Type B pancreatic cell (in vitro differentiated cells): ENCODE measurements around the gene RPL13. TPM values are rescaled to one million over a fixed set of nuclear protein-coding genes. Genes with fewer than 3 reads are reported as not detected.

Experiments
- DNase-seq: peaks from one replicate; pipeline ENCODE4 v3.0.0; 2021; ENCODE audit warnings: mixed read lengths; ENCODE audit not compliant: unreplicated experiment; ENCODE audit errors: extremely low spot score
- H3K27ac Mint-ChIP-seq: 2 replicates; pipeline ENCODE4 v1.8.0; 2021; ENCODE audit warnings: mild to moderate bottlenecking, mixed read lengths
- H3K27me3 Mint-ChIP-seq: 2 replicates; pipeline ENCODE4 v1.8.0; 2021; ENCODE audit warnings: mixed read lengths
- H3K36me3 Mint-ChIP-seq: 2 replicates; pipeline ENCODE4 v1.8.0; 2021; ENCODE audit warnings: mixed read lengths
- H3K4me1 Mint-ChIP-seq: one replicate; pipeline ENCODE4 v1.8.0; 2021; ENCODE audit warnings: mixed read lengths; ENCODE audit not compliant: unreplicated experiment
- H3K4me3 Mint-ChIP-seq: 2 replicates; pipeline ENCODE4 v1.8.0; 2021; ENCODE audit warnings: mild to moderate bottlenecking, mixed read lengths
- H3K9me3 Mint-ChIP-seq: 2 replicates; pipeline ENCODE4 v1.8.0; 2021; ENCODE audit warnings: mixed read lengths
- CTCF ChIP-seq: fragments of 200-600 bp; sonication (generic); conservative IDR thresholded peaks from 2 replicates; pipeline ENCODE4 v1.5.0; 2021; ENCODE audit warnings: antibody characterized with exemption, mild to moderate bottlenecking
- total RNA-seq: library from RNA; stranded (reverse); gene quantifications from 2 replicates; pipeline ENCODE4 v1.2.1, GENCODE V29; 2021; ENCODE audit warnings: low replicate concordance

RPL13 gene
- total RNA-seq, 1 donor from 2014 or later = 2,557 TPM

GRCh38 chr16:89604764-89605163 lies 44.3 kb downstream of the RPL13 start:
- Mint-ChIP-seq H3K9me3 (no peaks in the 10 kb centered on the region), H3K36me3 (no peaks in the 10 kb centered on the region), H3K27me3 (peaks cover 4% of the 10 kb centered on the region), H3K27ac (no peak overlapping the region), H3K4me1 (peaks cover 5% of the 10 kb centered on the region), H3K4me3 (no peak overlapping the region)
- no peak for DNase-seq
- TF ChIP-seq CTCF = no peak

- H3K27ac Mint-ChIP-seq = no peak overlapping the region
- H3K27me3 Mint-ChIP-seq = peaks cover 4% of the 10 kb centered on the region
- TF ChIP-seq CTCF = no peak
- H3K9me3 Mint-ChIP-seq = no peaks in the 10 kb centered on the region
- H3K4me3 Mint-ChIP-seq = no peak overlapping the region
- H3K4me1 Mint-ChIP-seq = peaks cover 5% of the 10 kb centered on the region
- no peak for DNase-seq
- H3K36me3 Mint-ChIP-seq = no peaks in the 10 kb centered on the region
These were observed 44.9 kb downstream of the RPL13 start for GRCh38 chr16:89605186-89605970.

GRCh38 chr16:89606006-89606405 lies 45.5 kb downstream of the RPL13 start:
- no peak for TF ChIP-seq CTCF
- Mint-ChIP-seq H3K4me3 (no peak overlapping the region), H3K36me3 (no peaks in the 10 kb centered on the region), H3K27me3 (peaks cover 4% of the 10 kb centered on the region), H3K4me1 (peaks cover 5% of the 10 kb centered on the region), H3K9me3 (no peaks in the 10 kb centered on the region), H3K27ac (no peak overlapping the region)
- no peak for DNase-seq

- no peak for TF ChIP-seq CTCF
These were observed 47.0 kb downstream of the RPL13 start for GRCh38 chr16:89607453-89607852.

GRCh38 chr16:89607937-89608740 lies 47.7 kb downstream of the RPL13 start:
- H3K27me3 Mint-ChIP-seq = peaks cover under 1% of the 10 kb centered on the region
- H3K4me3 Mint-ChIP-seq = no peak overlapping the region
- H3K27ac Mint-ChIP-seq = no peak overlapping the region

More at GRCh38 chr16:89607453-89607852, 47.0 kb downstream of the RPL13 start:
- H3K27me3 Mint-ChIP-seq = peaks cover 4% of the 10 kb centered on the region
- no peak for DNase-seq
- H3K4me3 Mint-ChIP-seq = no peak overlapping the region
- peaks cover 7% of the 10 kb centered on the region for H3K4me1 Mint-ChIP-seq
- H3K36me3 Mint-ChIP-seq = no peaks in the 10 kb centered on the region
- H3K9me3 Mint-ChIP-seq = no peaks in the 10 kb centered on the region
- no peak overlapping the region for H3K27ac Mint-ChIP-seq

More at GRCh38 chr16:89607937-89608740, 47.7 kb downstream of the RPL13 start:
- Mint-ChIP-seq H3K9me3 (no peaks in the 10 kb centered on the region), H3K36me3 (no peaks in the 10 kb centered on the region), H3K4me1 (peaks cover 9% of the 10 kb centered on the region)
- no peak for DNase-seq
- TF ChIP-seq CTCF = no peak
